Measurements from ENCODE around the gene TLK1.
A peak's percentile ranks its signal among the peaks of the same experiment; 100 is the strongest.
"Not testable (repeated sequence)": the region's sequence is repeated elsewhere in the genome, so short reads cannot be mapped to it uniquely, and the experiment has no call there.

The TLK1 gene

DNA sequence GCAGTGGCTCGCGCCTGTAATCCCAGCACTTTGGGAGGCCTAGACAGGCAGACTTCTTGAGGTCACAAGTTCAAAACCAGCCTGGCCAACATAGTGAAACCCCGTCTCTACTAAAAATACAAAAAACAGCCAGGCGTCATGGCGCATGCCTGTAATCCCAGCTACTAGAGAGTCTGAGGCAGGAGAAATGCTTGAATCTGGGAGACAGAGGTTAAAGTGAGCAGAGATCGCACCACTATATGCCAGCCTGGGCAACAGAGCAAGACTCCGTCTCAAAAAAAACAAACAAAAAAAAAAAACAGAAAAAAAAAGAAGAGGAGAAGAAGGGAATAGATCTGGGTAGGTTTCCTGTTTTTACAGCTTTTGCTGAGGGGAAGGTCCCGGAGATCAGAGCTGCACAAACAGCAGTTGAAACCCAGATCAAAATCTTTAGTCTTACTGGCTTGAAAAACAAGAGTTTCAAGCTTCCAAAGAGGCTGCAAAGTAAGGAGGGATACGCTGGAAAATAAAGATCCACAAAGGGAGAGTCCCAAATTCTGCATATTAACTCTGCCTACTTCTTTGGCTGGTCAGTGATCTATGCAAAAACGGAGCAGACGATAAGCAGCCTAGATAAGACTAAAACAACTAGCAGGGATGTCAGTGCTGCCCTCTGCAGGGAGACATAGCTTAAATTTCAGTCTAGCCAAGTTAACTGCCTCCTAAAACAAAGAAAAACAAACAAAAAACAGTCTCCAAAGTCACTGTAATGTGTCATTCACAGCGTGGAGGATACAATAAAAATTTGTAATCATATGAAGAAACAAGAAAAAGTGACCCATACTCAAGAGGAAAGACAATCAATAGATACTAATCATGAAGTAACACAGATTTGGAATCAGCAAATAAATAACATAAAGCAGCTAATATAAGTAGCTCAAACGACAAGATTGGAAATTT, 74.1 kb downstream of the TLK1 start:
- DNase-seq (ENCODE audit: low read depth in 1 of 2, low spot score in 1 of 2), result peak in 1 of 2 donors; percentile 3

DNA sequence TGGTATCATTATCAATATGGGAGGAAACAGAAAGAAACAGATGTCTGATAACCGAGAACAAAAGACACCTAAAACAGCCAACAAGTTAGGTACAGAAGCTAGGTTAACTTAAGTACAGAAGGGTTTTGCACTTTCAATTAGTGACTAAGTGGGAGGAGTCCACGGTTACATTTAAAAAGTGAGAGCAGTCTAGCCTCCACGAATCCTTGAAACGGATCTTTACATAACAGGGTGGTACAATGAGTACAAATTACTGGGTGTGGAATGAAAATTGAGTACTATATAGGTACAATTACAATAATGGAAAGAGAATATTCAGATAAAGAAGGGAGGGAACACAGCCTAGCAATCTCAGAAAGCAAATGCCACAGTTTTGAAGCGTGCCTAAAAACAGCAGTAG, 76.6 kb downstream of the TLK1 start:
- DNase-seq (ENCODE audit: low read depth in 1 of 2, low spot score in 1 of 2), result no peak

DNA sequence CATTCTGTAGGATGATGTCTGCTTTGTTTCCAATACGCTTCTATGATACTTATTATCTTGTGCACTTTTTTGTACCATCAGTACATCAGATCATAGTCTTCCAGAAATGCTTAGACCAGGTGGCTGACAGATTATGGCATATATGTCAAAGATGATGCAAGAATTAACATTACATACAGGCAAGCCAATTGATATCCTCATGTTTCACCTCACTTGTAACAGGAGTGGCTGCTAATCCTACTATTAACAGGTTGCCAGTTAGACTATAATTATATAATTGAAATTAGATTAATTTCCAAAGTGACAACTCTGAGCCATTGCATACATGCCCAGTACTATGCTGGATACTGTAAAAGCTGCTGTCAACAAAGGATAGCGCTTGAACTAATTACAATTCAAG, 77.2 kb downstream of the TLK1 start:
- no peak for DNase-seq (ENCODE audit: low read depth in 1 of 2, low spot score in 1 of 2)

DNA sequence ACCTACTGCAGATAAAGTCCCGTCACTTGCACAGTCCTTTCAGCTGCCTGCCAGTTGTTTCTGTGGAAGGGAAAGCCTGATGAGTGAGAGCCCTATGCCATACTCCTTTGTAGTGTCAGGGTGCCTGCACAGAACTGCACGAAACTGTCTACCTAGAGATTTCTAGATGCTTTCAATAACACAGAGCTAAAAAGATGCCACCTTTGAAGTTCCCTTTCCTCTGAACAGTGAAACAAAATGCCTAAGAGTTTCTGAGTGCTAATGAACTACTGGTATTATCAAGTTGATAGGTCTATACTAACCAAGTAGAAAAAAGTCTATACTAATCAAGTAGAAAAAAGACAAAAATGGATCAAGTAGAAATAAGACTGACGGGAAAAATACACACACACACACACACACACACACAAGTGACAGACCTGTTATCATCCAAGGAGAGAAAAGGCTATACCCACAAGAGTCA, 79.0 kb downstream of the TLK1 start:
- DNase-seq (ENCODE audit: low read depth in 1 of 2, low spot score in 1 of 2), result no peak

DNA sequence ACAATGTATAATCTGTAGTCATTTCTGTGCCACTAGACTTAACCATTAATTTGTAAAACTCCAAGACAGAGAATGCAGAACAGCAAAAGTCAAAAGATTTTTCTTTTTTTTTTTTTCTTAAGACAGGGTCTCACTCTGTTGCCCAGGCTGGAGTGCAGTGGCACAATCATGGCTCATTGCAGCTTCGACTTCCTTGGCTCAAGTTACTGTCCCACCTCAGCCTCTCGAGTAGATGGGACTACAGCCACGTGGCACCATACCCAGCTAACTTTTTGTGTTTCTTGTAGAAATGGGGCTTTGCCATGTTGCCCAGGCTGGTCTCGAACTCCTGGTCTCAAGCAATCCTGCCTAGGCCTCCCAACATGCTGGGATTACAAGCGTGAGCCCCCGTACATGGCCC, 80.1 kb downstream of the TLK1 start:
- no peak for DNase-seq (ENCODE audit: low read depth in 1 of 2, low spot score in 1 of 2)

DNA sequence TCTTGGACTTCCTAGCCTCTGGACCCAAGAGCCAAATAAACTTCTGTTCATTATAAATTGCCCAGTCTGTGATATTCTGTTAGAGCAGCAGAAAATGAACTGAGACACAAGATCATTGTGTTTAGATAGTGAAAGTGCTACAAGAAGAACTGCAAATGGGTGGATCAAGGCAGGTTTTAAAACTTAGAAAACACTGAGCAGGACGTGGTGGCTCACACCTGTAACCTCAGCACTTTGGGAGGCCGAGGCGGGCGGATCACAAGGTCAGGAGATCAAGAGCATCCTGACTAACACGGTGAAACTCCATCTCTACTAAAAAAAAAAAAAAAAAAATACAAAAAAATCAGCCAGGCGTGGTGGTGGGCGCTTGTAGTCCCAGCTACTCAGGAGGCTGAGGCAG, 84.3 kb downstream of the TLK1 start:
- DNase-seq (ENCODE audit: low read depth in 1 of 2, low spot score in 1 of 2), result not testable (repeated sequence)

DNA sequence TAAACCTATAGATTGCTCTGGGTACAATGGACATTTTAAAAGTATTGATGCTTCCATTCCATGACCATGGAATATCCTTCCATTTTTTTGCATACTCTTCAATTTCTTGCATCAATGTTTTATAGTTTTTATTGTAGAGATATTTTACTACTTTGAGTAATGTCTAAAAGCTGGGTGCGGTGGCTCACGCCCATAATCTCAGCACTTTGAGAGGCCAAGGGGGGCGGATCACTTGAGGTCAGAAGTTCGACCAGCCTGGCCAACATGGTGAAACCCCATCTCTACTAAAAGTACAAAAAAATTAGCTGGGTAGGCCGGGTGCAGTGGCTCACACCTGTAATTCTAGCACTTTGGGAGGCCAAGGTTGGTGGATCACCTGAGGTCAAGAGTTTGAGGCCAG, 88.5 kb downstream of the TLK1 start:
- no peak for DNase-seq (ENCODE audit: low read depth in 1 of 2, low spot score in 1 of 2)

DNA sequence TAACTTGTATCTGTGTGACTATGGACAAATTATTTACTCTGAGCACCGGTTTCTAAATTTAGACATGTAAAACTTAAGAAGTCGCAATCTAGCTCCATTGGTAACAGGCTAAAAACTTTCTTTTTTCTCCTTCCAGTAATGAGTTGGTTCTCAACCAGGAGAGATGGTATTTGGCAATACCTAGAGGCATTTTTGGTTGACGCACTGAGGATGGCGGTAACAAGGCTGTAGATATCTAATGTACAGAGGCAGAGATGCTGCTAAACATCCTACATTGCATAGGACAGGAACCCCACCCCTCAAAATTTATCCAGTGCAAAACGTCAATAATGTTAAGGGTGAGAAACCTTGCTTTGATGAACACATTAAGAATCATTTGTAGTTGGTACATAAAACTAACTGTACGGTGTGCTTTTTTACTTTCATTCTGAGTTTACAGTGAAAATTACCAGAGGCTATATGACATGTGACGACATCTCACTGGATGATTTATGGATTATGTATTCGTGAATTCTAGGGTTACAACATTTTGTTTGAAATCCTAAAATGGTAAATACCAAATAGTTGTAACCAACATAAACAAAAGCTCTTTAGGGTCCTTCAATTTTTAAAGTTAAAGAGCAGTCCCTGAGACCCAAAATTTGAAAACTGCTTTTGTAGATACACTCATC, 91.3 kb downstream of the TLK1 start:
- DNase-seq (ENCODE audit: low read depth in 1 of 2, low spot score in 1 of 2), result no peak

DNA sequence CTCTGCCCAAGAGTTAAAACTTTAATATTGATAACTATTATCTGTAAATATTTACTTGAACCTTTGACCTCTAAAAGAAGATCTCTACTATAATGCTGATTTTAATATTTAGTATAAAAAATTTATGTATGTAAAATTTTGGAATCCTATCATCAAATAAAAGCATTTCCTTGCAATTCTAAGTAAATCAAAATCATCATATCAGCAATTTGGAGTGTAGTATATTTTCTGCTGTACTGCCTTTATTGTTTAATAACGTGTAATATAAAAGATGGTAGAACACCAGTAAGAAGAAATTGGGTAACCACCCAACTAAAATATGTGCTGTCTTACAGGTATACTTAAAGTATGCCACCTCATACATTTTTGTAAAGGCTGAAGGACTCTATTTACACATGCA, 94.6 kb downstream of the TLK1 start:
- DNase-seq (ENCODE audit: low read depth in 1 of 2, low spot score in 1 of 2), result no peak

DNA sequence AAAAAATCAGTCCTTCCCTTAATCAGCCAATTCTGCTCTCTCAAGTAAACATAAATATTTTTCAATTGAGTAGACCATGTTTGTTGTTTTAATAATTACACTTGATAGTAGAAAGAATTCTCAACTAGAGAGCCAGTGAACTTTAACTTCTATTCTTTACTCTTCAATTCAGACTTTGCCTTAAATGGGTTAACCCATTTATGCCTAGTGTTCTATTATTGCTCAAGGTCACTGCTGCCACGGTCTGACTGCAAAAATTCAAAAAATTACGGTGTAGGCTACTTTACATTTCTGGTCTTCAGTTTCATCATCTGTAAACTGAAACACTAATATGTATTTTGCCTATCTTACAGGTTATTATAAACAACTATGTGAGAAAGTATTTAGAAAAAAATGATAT, 103.1 kb downstream of the TLK1 start:
- DNase-seq (ENCODE audit: low read depth in 1 of 2, low spot score in 1 of 2), result no peak

DNA sequence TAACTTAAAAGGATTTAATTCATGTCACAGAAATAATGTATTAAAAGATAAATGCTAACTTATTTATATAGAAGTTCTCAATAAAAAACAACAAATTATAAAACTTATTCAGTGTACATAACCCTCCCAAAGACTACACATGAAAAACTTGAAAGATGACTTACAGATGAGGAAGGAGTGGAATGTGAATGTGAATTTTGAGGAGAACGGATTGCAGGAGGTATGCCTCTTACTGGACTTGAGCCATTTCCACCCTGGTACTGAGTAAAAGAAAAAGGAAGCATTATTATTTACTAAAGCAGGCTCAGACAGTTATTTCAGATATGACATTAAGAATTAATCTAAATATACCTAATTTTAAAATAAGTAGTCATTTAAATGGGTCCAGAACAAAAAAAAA, 104.4 kb downstream of the TLK1 start:
- no peak for DNase-seq (ENCODE audit: low read depth in 1 of 2, low spot score in 1 of 2)

DNA sequence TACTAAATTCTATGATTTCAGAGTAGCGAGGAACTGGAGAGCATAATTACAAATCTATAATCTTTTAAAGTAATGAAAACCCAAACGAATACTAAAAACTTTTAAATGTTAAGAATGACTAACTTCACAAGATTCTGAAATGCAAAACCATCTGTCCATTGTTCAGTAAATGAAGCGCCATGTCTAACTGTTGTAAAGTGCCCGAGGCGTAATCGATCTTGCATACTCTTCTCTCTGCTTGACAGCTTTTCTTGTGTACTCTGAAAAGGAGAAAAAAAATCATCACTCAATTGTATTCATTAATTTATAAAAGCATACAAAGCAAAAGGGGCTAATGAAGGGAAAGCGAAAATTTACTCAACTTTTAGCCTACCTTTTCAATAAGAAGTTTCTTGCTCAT, 111.0 kb downstream of the TLK1 start:
- no peak for DNase-seq (ENCODE audit: low read depth in 1 of 2, low spot score in 1 of 2)

DNA sequence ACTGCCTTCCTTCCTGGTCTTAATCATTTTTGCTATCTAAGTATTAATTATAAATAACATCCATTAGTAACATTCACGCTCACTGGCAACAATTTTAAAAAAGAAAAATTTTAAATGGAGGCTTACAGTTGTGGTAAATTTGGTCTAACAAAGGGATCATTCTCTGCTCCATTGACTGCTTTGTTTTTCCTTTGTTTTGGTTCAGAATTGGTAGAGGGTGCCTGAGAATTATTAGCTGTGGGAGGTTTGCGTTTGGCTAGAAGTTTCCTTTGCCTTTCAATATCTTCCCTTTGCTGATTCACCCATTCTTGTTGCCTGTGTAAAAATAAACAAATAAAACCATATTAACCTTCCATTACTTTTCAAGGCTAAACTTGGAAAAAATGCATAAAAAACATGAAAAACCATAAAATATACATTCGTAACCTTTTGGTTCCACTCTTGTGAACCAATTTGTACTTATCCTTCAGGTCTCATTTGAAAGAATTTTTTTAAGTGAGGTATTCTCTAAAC, 114.6 kb downstream of the TLK1 start:
- no peak for DNase-seq (ENCODE audit: low read depth in 1 of 2, low spot score in 1 of 2)

DNA sequence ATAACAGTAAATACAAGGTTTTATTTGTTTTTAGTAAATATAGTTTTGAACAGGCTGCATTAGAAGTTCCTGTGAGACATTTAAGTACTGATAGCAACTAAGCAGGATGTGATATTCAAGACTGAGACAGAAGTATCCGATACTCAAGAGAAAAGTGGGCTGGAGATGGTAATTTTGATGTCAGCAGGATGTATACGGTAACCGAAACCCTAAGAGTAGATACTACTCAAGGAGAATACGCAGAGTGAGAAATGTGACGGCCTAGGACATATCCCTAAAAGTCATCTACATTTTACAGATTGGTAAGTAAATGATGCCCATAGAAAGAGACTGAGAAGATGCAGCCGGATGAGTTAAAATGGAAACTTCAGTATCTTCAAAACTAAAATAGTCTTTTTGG, 116.3 kb downstream of the TLK1 start:
- no peak for DNase-seq (ENCODE audit: low read depth in 1 of 2, low spot score in 1 of 2)

DNA sequence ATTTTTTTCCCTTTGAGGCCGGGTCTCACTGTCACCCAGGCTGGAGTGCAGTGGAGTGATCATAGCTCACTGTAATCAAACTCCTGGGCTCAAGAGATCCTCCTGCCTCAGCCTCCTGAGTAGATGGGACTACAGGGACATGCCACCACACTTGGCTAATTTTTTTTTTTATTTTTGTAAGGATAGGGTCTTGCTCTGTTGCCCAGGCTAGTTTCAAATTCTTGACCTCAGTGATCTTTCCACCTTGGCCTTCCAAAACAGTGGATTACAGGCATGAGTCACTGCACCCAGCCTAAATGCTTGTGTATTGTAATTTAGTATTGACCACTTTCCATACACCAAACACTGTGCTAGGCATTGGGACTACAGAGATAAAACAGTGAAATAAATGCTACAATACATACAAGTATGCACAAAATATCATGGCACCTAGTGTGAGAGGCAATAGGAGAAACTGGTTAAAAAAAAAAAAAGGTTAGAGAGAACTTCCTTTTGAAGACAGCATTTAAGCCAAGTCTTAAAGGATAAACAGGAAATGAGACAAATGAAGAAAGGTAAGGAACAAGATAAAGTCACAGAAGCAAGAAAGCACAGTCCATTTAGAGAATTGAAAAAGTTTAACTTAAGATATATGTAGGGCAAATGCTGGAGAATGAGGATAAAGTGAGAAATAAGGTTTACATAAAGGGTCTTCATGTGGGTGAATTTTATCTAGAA, 118.3 kb downstream of the TLK1 start:
- no peak for DNase-seq (ENCODE audit: low read depth in 1 of 2, low spot score in 1 of 2)

DNA sequence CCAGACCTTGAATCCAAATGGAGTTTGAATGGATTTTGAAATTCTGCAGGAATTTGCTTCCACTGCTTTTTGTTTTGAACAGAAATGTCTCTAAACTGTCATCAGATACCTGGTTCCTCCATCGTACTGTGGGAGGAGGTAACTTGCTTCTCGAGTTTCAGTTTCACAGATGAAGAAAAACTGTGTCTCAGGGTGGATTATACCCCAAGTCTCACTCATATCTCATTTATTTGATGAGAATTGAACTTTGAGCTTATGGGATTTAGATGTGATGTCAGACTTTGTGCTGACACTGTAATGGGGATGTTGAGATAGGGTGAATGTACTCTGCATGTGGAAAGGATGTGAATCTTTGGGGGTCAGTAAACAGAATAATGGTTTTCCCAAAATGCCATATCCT, 124.2 kb downstream of the TLK1 start:
- no peak for DNase-seq (ENCODE audit: low read depth in 1 of 2, low spot score in 1 of 2)

DNA sequence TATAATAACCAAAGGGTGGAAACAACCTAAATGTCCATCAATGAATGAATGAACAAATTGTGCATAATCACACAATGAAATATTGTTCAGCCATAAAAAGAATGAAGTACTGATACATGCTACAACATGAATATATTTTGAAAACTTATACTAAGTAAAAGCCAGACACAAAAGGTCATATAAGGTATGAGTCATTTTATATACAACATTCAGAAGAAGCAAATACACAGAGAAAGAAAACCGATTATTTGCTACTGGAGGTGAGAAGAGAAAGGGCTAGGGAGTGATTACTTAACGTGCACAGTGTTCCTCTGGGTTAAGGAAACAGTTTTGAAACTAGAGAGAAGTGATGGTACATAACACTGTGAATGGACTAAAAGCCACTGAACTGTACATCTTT, 126.4 kb downstream of the TLK1 start:
- DNase-seq (ENCODE audit: low read depth in 1 of 2, low spot score in 1 of 2), result no peak

DNA sequence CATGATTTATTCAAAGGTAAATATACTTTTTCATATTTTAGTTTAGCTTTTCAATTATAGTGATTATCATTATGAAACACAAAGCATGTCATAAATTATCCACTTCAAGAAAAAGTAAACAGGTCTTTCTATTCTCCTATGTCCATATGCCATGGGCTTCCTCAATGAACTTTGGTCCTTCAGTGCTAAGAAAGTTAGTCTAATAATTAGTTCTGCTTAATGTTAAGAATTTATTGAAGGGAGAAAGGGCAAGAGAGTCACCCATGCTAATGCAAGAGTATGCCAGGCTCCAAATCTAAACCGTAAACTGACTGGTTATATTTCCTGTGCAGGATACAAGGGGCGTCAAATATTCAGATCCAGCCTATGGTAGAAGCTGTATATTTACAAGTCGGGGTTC, 135.5 kb downstream of the TLK1 start:
- DNase-seq (ENCODE audit: low read depth in 1 of 2, low spot score in 1 of 2), result no peak

DNA sequence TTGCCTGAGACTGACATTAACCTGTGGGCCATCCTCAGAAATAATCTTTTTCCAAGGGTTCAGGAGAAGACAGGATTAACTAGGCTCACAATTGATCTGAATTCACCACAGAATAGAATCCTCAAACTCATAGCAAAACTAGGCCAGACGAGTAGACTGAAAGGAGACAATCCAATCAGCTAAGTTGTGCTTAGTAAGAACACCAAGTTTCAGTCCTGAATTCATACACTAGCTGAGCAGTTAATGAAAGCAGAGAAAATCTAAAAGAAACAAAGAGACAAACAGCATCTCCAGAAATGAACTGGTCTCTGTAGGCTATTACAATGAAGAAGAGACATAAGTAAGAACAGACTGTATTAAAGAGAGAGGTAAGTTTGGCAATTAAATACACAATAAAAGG, 142.2 kb downstream of the TLK1 start:
- no peak for DNase-seq (ENCODE audit: low read depth in 1 of 2, low spot score in 1 of 2)

DNA sequence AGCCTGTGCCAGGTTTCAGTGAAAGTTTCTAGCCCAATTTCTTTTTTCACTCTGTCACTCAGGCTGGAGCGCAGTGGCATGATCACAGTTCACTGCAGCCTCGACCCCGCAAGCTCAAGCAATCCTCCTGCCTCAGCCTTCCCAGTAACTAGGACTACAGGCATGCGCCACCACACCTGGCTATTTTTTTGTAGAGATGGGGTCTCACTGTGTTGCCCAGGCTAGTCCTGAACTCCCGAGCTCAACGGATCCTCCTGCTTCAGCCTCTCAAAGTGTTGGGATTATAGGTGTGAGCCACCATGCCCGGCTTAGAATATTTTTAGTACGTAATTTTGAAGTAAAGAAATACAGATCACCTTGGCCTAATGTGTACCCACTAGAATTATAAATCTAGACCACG, 144.6 kb downstream of the TLK1 start:
- DNase-seq (ENCODE audit: low read depth in 1 of 2, low spot score in 1 of 2), result no peak

DNA sequence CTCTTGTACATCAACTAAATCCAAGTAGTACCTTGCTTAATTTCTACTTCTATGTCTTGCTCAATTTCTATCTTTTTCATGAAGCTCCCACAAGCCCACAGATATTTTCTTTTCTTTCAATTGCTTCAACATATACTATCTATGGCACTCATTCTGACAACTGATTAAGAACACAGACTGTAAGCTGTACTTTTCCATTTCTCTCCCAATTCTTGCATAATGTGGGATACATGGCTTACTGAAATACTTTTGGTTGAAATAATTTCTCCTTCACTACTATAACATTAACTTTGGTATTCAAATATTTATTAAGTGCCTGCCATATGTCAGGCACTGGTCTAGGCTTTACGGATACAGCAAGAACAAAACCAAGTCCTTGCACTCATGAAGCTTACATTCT, 146.8 kb downstream of the TLK1 start:
- no peak for DNase-seq (ENCODE audit: low read depth in 1 of 2, low spot score in 1 of 2)

DNA sequence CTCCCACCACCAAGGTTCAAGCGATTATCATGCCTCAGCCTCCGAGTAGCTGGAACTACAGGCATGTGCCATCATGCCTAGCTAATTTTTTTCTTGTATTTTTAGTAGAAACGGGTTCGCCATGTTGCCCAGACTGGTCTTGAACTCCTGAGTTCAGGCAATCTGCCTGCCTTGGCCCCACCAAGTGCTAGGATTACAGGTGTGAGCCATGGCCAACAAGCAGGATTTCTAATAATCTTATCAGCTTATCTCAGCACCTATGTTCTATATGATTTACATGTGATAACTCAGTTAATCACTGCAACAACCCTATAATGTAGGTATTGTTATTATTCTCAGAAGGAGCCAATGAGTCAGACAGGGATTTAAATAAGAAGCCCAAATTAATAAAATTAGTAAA, 151.3 kb downstream of the TLK1 start:
- DNase-seq (ENCODE audit: low read depth in 1 of 2, low spot score in 1 of 2), result no peak

Measured in activated T-helper 1 cell treated with anti-CD3 and anti-CD28 coated beads, Interleukin-2, amount 50 U/mL, for 16 hours (primary cell).